GM18951 (cell line): Measurements from ENCODE around the gene RAPGEF3.
A peak's percentile ranks its signal among the peaks of the same experiment; 100 is the strongest.

ENCODE experiments used
- POLR2A ChIP-seq: IDR thresholded peaks from 4 replicates; pipeline ENCODE4 v1.6.1; 2011; ENCODE audit warnings: mild to moderate bottlenecking; ENCODE audit not compliant: insufficient read length, insufficient read depth; ENCODE audit errors: extremely low read depth
- in situ Hi-C: fragments of 300-500 bp; cut with MboI; formaldehyde crosslinking; loops from one replicate; pipeline ENCODE4 v1.12.0; 2022; ENCODE audit warnings: low sequenced_read_pairs, mixed read lengths, inconsistent platforms; ENCODE audit not compliant: unreplicated experiment

The RAPGEF3 gene

DNA sequence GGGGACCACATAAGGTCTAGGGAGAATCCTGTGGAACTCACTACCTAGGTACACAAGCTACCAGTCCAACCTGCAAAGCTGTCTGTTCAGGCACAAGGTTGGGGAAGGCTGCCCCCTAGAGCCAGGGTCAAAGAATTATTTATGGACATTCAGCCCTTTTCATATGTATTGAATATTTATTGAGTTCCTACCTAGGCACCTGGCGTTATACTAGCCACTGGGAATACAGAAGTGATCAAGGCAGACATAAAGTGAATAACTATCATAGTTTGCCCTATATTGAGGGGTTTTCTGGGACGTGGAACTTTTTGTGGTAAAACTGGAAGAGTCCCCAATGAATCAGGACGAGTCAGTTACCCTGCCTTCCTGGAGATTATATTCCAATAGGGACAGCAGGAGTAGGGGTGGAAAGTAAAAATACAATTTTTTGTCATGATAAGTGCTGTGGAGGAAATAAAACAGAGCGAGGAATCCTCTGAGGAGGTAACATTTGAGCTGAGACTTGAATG is 8.6 kb upstream of the RAPGEF3 start:
- in situ Hi-C loops = no loop called here
- TF ChIP-seq POLR2A = no peak

GRCh38 chr12:47766502-47767215 is 8.0 kb upstream of the RAPGEF3 start:
- TF ChIP-seq POLR2A = no peak
- in situ Hi-C loops = no loop called here

DNA sequence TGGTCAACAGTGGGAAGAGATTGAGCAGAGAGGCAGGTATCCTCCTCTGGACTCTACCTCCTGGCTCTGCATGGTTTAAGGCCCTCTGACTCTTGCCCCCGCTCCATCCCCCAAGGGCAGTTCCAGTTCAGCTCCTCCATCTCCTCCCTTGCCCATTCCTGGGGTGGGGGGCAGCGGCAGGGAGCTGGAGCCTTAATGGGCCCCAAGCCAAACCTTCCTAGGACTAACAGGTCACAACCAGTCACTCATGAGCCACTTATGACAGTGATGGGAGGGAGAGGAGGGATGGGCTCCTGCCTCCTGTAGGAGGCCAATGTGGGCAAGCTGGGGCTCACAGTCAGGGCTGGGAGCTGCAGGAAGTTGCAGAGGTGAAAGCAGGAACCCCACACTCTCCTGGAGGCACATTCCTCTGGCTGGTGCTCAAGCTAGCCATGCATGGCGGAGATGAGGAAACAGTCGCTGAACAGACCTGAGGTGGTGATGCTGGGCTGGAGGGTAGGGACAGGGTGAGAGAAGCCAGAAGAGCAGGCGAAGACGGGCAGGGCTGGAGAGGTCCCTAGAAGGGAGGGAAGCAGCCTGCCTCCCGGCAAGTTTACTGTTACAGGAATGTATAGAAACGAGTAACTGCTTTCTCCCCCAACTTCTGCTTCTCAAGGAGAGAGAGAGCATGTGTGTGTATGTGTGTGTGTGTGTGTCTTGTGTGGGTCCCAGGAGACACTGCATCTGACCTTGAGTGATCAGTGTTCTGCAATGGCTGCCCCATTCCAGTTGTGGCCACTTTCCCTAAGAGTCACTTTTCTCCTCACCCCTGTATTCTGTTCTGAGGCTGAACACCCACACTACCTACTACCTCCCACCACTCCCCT is 5.0 kb upstream of the RAPGEF3 start:
- in situ Hi-C loops = no loop called here
- TF ChIP-seq POLR2A = no peak

DNA sequence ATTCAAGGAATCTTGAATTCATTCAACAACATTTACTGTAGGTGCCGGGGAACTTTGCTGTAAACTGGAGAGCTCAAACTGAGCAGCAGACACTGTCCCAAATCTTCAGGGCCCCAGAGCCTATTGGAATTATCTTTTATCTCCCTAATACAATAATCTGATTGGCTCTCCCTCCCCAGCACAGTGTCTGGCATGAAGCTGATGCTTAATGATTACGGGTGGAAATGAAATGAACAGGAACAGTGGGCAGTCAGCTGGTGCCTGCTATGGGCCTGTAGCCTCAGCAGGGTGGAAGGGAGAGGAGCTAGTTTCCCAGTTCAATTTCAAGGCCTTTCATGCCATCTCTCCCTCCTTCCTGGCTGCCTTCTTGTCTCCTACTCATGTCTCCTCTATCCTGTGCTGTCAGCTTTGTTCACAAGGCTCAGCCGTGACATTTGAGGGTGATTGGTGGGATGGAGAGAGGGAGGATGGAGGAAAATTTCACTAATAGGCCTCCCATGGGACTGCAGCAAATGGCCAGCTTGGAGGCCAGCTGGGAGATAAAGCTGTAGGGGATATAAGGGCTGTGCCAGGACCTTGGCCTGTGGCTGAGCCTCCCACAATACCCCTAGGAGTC is 4.3 kb upstream of the RAPGEF3 start:
- in situ Hi-C loops = no loop called here
- no peak for TF ChIP-seq POLR2A

DNA sequence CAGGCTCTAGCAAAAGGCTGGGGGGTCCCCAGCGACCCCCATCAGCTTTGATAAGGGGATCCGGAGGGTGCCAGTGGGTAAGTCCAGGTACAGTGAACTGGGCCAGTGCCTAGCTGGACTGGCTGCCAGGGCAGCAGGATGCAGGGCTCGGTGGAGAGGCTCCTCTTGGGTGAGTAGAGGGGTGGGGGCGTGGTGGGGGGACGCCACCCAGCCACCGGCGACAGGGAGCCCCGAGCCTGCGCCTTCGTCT is 171 bp downstream of the RAPGEF3 start:
- in situ Hi-C loops = no loop called here

GRCh38 chr12:47757840-47758583 is 668 bp downstream of the RAPGEF3 start:
- TF ChIP-seq POLR2A = no peak
- in situ Hi-C loops = no loop called here

More for the DNA sequence above, 171 bp downstream of the RAPGEF3 start:
- TF ChIP-seq POLR2A = no peak

DNA sequence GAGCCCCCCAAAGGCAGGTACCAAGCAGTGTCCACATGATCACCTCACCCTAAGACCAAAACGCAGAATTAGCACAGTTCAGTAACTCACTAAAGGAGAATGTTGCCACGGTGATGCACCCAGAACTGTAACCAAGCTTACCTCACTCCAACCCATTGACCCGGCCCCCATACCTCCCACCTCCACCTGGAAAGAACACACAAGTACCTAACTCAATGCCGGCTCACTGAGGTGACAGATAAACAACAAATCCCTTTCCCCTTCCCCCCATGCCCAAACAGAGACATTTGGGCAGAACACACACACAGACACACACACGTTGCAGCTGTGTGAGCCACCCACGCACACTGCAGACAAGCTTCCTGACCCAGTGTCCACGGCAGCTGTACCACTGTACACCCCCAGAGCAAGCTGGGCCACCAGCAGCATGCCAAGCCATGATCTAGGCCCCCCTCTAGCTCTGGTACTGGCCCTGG is 1.3 kb downstream of the RAPGEF3 start:
- TF ChIP-seq POLR2A = no peak
- in situ Hi-C loops = no loop called here

- TF ChIP-seq POLR2A = no peak
- in situ Hi-C loops = no loop called here
Observed at GRCh38 chr12:47755655-47756562, 2.8 kb downstream of the RAPGEF3 start.

GRCh38 chr12:47754881-47755280 is 3.8 kb downstream of the RAPGEF3 start:
- TF ChIP-seq POLR2A = peak; percentile 18
- in situ Hi-C loops = no loop called here

DNA sequence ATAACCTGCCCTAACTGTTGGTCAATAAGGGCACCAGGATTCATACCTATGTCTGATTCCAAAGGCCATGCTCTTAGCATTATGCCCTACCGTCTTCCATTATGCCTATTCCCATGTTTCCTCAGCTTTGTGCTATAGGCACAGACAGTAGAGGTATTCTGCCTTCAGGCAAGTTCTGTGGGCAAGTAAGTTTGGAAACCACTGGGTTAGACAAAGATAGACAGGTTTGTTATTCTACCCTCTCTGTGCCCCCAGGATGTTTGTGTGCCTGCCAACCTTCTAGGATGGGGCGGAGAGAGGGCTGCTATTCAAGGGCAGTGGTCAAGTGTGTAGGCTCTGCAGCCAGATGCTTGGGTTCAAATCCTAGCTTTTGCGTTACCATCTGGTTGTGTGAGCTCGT is 4.6 kb downstream of the RAPGEF3 start:
- TF ChIP-seq POLR2A = no peak
- in situ Hi-C loops = no loop called here

DNA sequence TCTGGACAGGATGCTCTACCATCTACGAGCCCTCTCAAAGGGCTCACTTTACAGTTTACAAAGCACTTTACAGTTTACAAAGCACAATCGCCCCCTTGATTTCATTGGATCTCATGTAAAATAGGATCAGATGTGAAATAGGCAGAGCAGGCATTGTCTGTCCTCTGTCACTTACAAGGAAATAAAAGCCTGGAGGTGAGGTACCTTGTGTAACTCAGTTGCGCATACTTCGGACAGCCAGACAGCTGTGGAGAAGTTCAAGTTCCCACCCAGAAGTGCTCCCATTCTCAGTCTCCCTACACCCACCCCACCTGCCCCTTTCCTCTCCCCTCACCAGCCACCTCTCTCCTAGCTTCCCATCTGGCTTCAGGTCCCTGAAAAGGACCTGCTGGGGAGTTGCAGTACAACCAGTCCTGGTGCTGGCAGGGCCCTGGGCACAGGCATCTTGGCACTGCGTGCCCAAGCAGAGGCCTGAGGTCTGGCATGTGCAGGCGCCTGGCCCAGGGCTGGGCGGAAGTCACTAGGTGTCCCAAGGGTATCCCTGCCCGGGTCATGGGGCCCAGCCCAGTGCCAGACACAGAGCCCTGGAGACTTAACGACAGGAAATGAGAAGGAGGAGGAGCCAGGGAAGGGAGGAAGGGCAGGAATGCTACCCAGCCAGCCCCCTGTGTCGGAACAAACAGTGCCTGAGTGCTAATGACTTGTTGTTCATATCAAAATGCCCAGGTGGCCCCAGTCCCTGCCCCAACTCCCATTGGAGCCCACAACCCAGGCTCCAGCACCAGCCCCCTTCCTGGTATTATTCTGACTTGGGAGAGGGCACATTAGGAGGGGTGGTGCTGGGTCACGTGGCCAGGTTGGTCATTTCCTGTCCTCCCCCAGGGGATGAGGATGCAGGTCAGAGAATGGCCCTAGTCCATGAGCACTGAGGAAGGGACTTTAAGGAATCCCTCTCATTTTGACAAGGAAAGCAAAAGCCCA is 5.4 kb downstream of the RAPGEF3 start:
- in situ Hi-C loops = no loop called here
- no peak for TF ChIP-seq POLR2A
